Activated CD4-positive, CD25-positive, alpha-beta regulatory T cell treated with anti-CD3 and anti-CD28 coated beads, Interleukin-2, amount 50 U/mL, for 24 hours (primary cell): Measurements from ENCODE around the gene RAPGEF5.

Experiments
- ATAC-seq, 2 donors: fragments of 150-1000 bp; cut with Tn5 transposase; one replicate each; pipeline ENCODE4 v1.10.0; 2021; ENCODE audit warnings: mild to moderate bottlenecking in 1 of 2, moderate library complexity in 1 of 2

The RAPGEF5 gene

DNA sequence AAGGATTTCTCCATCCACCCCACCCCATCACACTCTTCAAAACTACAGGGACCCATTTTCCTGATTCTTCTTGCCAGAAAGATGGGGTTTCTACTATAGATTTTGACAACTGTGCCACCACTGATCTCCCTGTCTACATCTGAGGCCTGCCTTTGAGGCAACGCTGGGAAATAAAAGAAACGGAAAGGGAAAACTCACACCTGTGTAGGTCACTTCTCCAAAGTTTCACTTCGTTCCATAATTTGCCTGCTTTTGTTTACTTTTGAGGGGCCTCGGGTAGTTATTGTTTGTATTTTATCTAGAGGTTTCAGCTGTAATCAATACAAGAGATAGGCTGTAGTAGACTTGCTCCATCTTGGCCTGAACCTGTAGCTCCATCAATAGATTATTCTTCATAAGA is 56.1 kb downstream of the RAPGEF5 start:
- ATAC-seq = no peak

DNA sequence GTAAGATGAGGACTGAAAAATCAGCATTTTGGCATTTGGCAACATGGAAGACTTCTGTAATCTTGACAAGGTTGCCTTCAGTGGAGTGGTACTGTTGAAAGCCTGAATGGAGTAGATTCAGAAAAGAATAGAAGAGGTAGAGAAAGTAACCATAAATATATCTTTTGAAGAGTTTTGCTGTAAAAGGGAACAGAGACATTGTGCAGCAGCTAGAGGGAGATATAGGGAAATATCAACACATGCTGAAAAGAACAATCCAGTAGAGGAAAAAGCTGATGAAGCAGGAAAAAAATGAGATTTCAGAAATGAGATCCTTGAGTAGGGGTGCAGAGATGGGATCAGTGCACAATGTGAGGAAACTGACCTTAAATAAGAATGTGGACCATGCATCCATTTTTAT is 60.0 kb downstream of the RAPGEF5 start:
- no peak for ATAC-seq

DNA sequence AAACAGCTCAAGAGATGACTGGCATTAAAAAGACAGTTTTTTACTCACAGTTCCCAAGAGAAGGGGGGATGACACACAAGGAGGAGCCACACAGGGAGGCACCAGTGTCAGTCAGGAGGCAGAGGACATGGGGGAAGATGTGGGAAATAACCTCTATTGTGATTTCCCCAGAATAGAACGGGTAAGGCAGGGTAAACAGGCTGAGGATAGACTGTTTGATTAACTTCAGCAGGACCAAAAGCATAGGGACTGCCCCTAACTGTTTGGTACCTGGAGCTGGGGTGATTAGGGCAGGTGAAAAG is 60.7 kb downstream of the RAPGEF5 start:
- ATAC-seq = no peak

DNA sequence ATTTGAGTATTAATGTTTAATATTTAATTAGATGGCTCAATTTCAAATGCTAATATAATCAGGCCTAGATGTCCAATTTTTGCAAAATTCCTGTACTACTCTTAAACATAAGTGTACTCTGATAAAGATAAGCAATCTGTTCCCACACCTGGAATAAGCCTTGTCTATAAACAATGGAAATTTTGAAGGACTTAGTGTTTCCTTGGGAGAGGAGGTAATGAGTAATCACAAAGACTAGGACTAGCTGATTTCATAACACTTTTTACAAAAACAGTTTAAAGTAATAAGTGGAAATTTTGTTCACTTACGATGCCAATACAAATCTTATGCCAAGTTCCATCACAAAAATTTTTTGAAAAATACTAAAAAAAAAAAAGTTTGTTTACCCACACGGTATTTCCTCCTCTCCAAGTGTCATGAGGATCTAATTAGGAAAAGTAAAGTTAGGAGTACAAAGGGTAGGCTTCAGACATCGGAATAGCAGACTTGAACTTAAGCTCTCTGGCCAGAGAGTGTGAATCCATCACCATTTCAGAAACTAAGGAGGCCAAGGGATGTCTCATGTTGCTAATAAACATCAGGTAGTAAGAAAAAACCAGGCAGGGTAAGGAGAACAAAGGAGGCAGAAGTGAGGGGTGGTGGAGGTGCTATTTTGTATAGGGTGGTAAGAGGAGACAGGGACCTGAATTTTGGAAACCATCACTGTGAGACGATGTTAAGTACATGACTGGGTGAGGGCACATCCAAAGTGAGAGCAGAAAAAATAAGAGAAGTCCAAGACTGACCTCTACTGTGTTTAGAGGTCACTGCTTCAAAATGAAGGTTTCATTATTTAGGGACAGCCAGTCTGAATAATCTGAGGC is 61.3 kb downstream of the RAPGEF5 start:
- ATAC-seq = no peak

DNA sequence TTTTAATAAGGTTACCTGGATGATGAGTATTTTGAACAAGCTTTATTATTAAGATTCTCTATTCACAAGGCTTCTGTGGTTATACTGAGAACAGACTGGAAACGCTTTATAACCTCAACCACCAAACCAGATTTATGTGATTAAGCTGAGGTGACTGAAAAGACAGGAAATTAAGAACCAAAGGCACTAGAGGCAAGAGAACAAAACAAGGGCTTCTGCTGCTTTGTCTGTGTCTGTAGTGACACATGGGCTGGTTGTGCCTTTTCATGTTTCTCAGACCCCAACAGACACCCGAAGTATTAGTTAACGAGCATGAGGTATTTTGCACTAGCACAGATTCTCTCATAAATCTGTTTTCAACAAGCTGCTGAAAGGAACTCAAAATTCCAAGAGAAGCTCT is 64.4 kb downstream of the RAPGEF5 start:
- ATAC-seq = no peak

DNA sequence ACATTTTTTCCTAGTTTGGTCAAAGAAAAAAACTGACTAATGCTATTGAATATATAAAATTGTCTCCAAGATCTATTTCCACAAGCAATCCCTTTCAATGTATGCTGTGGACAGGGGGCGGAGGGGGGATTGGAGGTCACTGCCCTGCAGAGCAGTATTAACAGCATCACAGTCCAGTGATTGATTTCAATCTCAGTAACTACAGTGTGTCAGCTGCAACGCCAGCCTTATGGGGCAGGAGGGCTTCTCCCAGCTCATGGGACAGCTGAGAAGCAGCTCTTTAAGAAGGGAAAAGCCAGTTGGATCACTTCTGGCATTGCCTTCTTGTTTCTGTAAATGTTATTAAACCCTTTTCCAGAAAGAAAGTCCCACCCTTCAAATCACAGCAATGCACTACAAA is 65.0 kb downstream of the RAPGEF5 start:
- no peak for ATAC-seq

DNA sequence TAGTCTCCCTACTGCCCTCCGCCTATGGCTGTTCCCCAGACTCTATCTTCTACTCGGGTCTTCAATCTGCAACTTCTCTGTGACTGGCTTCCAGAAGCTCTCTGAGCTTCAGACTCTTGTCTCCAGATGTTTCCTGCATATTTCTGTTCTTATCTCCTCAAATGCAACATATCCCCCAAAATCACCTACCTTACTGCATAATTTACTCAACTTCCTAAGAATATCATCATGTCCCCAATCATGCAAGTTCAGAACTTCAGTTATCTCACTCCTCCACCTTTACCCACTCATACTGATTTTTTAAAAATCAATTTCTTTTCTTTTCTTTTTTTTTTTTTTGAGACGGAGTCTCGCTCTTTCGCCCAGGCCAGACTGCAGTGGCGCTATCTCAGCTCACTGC is 68.8 kb downstream of the RAPGEF5 start:
- no peak for ATAC-seq

DNA sequence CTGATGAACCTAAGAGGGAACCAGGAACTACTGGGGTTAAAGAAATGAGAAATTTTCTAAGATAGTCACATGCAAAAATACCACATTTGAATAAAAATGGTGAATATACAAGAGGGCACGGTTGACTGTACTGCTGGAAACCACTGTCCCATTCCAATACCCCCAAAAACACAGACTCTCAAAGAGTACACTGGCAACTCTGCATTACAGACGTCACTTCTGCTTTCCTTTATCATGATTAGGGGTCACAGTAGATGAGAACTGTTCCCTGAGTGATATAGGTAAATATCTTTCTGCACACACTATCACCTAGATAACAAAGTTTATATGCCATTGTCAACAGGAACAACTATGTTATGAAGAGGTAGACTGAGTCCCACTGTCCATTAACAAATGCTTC is 69.5 kb downstream of the RAPGEF5 start:
- no peak for ATAC-seq

DNA sequence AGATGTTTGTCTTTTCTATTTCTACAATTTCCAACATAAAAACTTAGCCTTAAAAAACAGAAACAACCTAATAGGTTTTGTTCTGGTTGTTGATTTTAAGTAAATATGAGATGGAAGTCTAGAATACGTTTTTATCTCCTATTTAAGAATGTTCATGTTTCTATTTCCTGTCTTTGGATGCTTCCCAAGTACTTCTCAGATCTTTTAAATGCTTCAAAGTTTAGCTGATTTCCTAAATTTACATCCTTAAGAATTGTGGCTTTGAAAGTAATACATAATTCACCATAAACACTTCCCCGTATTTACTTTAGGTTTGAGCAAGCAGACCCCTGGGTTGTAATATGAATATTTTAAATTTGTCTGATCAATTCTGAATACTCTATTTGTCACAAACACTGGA is 70.5 kb downstream of the RAPGEF5 start:
- ATAC-seq = no peak

DNA sequence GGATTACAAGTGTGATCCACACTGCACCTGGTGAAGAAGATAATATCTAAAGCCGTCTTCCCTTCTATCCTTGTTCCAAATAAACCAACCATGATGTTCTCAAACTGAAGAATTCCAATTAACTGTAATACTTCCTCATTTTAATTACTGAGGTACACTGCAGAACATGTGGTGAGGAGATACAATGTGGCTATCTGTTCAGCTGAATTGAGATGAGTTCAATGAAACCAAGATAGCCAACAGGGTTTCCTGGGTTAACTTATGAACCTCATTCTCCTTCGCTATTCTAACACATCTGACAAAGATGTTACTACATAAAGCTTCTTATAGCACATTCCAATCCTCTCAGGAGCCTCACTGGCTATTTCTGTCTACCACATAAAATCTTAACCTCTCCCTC is 75.5 kb downstream of the RAPGEF5 start:
- no peak for ATAC-seq

DNA sequence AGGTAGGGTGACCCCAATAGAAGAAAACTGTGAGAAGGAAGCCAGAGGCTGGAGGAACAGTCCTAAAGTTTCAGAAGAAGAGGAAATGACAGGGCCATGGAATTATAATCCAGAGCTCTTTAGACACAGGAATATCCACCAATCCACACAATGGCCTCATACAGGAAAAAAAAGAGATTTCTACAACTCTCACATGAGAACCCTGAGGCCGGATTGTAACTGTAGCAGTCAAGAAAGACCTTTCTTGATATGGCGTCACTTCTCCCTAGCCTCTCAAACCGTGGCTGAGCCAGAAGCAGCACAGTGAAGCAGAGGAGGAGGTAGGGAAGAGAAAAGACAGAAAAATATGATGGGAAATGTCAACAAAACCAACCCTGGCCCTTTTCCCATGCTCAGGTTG is 76.9 kb downstream of the RAPGEF5 start:
- no peak for ATAC-seq

DNA sequence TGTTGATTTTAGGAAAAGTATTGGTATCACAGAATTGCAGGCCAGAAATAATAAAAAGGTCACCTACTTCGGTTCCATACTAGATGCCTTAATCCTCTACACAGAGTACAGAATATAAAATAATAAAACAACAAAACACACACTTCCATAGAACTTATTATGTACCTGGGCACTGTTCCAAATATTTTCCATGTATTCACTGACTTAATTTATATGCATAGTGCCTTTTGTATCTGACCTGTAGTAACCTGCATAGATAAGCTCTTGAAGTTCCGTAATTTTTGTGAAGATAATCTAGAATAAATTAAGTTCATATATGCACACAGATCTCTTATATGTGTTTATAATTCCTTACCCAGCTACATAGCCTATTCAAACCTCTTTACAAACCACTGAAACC is 78.3 kb downstream of the RAPGEF5 start:
- ATAC-seq = no peak

DNA sequence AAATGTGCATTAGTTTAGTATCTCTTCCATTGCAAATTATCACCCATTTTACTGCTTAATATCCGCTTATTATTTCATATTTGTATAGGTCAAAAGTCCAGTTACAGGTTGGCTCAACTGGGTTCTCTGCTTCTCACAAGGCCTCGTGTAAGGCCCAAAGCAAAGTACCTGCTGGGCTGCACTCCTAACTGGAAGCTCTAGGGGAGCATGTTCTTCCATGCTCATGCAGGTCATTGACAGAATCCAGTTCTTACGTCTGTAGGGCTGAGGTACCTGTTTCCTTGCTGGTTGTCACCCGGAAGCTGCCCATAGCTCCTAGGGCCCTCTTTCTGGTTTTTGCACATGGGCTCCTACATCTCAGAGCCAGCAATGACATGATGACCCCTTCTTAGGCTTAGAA is 79.6 kb downstream of the RAPGEF5 start:
- no peak for ATAC-seq

DNA sequence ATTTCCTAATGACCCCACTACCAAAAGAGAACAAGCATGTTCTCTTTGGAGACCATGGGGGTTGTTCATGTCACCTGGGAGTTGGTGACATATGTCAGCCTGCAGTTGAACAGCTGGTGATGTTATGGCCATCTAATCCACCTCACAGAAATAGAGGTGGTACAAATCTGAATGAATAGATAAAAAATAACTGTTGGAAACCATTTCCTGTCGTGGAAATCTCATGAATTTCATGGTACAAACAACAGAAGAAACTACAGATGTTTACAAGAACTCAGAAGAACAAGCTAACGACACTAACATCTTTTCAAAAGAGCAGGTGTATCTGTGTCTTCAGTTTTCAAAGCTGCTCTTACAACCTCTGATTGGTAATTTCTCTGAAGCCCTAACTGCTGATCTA is 81.3 kb downstream of the RAPGEF5 start:
- ATAC-seq = no peak

DNA sequence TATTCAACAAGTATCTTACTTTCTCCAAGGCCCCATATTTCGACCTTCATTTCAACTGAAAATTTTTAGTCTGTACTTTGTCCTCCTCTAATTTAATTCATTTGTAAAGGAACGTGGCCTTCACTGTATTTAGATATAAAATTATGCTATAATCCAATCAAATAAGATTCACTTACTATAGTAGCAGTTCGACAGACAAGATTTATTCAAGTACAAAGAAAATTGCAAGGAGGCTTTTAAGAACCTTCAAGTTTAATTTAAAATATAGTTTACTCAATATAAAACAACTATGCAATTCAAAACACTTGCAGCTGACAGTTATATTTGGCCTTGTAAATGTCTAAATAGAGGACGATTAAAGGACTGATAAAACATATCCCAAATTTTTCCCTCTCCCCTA is 85.6 kb downstream of the RAPGEF5 start:
- ATAC-seq = no peak

DNA sequence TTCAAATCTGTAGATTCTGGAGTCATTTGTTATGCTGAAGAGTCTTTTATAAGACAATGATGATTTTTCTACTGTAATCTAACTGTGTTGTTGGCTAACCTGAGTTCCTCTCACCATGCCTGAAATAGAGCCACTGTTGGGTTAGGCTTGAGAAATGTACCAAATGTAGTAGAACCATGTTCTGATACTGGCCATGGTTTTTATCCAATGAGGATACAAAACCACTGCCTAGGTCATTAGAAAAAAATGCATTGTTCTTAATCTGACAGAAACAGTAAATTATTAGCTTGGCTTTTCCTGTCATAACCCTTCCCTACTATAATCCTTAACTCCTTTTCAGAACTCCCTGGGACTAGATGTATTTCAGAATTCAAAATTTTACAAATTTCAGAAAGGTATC is 86.6 kb downstream of the RAPGEF5 start:
- ATAC-seq = no peak

DNA sequence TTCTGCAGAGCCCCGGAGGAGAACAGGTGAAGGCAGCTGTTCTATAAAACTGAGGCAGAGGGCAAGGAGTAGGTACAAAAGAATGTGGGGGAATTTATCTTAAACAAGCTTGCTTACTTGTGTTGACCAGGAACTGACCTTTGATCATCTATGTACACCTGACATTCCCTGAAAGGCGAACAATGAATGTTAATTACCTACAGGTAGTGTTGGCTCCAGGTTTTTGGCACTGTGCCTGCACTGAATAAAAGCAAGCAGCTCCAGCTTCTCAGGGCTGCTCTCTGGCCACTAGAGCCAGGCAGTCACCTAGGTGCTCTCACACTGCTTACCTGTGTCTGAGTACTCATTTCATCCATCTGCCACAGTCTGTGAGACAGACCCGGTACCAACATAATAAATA is 87.0 kb downstream of the RAPGEF5 start:
- ATAC-seq = no peak

DNA sequence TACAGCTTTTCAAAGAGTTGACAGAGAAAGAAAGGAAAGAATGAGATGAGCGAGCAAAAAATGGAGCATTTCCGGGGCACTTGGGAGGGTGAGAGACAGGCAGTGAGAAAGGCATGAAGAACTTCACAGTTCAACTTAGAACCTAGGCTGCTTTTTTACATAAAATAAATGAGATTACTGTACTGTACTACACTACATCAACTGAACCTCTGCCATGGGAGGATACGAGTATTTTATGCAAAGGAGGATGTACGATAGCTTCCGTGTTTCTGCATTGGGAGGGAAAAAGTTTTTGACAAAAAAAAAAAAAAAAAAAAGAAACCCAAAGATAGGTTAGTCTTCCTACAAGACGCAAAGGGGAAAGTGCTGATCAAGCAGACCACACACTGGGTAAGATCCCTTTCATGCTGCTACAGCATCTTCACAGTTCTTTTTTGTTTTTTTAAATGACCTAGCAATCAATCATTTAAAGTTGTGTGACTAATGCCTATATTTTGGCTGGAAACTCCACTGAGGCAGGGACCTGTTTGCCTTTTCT is 88.0 kb downstream of the RAPGEF5 start:
- no peak for ATAC-seq

DNA sequence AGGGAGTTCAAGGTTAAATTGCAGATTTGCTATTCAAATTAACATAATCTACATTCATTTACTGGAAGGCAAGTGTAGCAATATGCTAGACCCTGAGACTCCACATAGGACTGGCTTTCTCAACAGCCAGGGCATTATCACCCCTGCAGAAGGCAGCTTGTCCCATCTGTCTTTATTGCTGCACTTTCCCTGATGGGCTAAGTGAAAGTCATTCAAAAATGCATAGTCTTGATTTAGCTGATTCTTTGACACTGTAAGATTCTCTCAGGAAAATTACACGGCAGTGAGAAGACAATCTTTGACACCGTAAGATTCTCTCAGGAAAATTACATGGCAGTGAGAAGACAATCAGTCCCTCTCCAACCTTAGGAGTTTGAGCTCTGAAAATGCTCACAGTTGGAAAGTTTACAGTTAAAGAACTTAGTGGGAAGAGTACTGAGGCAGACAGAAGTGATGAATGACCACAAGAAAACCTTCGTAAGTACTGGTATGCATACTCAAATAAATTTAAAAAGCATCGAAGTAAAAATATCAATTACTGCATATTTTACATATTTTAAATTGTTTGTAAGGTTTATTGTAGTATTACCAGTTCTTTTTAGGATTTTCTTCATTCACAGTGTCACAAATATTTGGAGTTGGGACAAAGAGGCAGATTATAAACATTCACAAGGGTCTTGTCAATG is 88.9 kb downstream of the RAPGEF5 start:
- no peak for ATAC-seq

DNA sequence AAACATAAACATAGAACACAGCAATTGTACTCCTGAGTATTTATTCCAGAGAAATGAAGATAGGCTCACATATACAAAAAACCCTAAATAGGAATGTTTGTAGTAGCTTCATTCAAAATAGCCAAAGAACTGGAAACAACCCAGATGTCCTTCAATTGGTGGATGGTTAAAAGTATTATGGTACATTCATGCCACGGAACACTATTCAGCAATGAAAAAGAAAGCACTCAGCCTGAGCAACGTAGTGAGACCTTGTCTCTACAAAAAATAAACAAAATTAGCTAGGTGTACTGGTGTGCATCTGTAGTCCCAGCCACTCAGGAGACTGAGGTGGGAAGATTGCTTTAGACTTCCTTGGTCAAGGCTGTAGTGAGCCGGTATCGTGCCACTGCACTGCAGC is 94.4 kb downstream of the RAPGEF5 start:
- ATAC-seq = no peak

DNA sequence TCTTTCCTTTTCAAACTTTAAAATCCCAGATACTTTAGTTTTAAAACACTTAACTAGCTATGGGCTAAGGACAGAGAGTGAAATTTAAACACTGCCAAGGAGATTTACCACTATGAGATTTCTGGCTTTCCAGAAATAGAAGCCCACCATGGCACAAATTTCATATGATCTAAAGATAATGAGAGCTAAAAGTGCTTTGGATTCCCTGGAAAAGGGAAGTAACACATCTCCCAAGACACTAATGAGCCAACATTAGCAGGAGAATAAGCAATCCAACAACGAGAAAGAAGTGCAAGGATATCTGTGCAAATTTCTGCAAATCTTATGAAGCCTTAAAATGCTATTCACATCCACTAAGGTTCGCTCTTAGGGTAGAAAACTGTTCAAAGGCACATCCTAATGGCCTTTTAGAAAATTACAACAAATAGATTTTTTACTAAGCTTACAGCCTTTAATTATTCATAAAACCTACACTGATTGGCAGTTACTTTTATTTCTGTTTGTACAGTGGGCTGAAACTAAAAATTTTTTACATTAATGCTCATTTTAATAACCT is 100.3 kb downstream of the RAPGEF5 start:
- ATAC-seq = no peak

DNA sequence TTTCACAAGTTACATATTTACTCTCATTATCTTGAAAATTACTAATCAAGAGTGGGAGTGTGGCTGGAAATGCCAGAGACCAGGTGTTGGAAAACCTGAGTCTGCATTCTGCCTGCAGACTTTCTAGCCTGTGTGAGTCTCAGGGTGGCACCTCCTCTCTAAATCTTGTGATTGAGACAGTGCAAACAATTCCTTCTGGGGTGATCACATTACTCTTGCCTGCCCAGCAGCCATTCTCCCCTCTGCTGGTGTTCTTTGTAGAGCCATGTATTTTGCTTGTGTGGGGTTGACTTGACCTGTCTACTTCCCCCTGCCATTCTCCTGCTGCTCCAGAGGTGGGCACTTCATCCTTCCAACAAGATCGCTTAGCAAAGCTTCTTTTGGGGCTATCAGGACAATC is 101.1 kb downstream of the RAPGEF5 start:
- peak; percentile 45 to 55 for ATAC-seq

DNA sequence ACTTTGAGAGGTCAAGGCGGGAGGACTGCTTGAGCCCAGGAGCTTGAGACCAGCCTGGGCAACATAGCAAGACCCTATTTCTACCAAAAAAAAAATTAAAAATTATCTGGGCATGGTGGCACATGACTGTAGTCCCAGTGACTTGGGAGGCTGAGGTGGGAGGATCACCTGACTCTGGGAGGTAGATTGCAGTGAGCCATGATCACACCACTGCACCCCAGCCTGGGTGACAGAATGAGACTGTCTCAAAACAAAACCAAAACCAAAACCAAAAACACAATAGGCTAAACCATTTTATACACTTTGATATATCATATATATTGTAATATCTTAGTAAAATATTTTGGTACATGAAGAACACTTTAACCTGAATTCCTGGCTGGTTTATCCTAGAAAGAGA is 101.6 kb downstream of the RAPGEF5 start:
- peak; percentile 41 to 58 for ATAC-seq

DNA sequence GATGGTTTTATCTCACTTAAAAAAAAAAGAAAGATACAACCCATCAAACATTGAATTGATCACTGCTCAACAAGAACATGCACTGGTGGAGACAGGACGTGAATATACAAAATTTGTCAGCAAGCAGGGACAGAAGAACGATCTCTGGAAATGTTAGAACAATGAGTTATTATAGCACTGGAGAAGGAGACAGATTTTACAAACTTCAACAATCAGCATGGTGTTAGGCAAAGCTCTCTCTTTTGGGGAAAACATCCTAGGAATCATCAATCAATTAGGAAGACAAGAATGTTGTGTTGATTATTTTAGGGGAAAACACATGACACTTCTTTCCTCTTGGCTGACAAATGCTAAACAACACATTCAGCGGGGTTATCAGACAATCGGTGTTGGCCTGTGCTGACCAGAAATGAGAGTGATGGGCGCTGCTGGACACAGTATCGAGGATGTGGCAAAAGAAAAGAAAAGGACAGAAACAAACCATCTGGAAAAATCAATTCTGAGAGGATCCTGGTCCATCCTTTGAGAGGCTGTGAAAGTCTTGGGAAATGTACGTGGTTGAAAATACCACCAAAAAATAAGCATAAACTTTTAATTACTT is 103.9 kb downstream of the RAPGEF5 start:
- ATAC-seq = no peak
